HCT116 (cell line): Measurements from ENCODE around the gene NME2. TPM values are rescaled to one million over a fixed set of nuclear protein-coding genes. Genes with fewer than 3 reads are reported as not detected.

Experiments
- ATAC-seq: fragments of 200-7000 bp; cut with Tn5 transposase; 2 replicates; pipeline ENCODE4 v1.9.1; 2020; ENCODE audit warnings: mild to moderate bottlenecking, moderate library complexity
- BruUV-seq: library from RNA; stranded (reverse); fragments of 400-500 nt; replicated peaks from 2 replicates; lab custom pipeline; 2021; lab: Mats Ljungman, UMichigan
- CTCF ChIA-PET: fragments of 300-600 bp; sonication (Branson Sonifier 250); formaldehyde crosslinking; loops from one replicate; lab custom pipeline; 2021; ENCODE audit warnings: antibody characterized with exemption; lab: Charles Lee
- POLR2A ChIA-PET: fragments of 300-600, 350-600 bp; sonication (Branson Sonifier 250); formaldehyde crosslinking; loops from one replicate; lab custom pipeline; 2021; ENCODE audit warnings: antibody characterized with exemption; lab: Charles Lee
- RAD21 ChIA-PET, 2 experiments: fragments of 300-600 bp; sonication (Branson Sonifier 250); formaldehyde crosslinking; loops; one replicate each; lab custom pipeline; 2023; ENCODE audit warnings: low total read pairs in 2 of 2; ENCODE audit not compliant: uncharacterized antibody in 2 of 2, unreplicated experiment in 2 of 2, low non-redundant PET in 1 of 2; lab: Charles Lee
- DNase-seq: peaks from one replicate; pipeline ENCODE4 v3.0.0-alpha.2; 2010; ENCODE audit warnings: low read depth, low spot score
- H2AFZ ChIP-seq: fragments of 200-600 bp; shearing (Covaris generic), sonication (generic); 2 replicates; pipeline ENCODE4 v1.6.1; 2017; ENCODE audit warnings: low read depth, mixed run types, mixed read lengths, antibody characterized with exemption, low read length; ENCODE audit not compliant: poor library complexity, severe bottlenecking
- H3K27ac ChIP-seq: 2 replicates; pipeline ENCODE4 v1.5.1; 2012; ENCODE audit warnings: low read depth, low read length
- H3K27me3 ChIP-seq: fragments of 200-600 bp; sonication (generic); 2 replicates; pipeline ENCODE4 v1.6.1; 2016; ENCODE audit warnings: mixed run types, low read length, mixed read lengths; ENCODE audit not compliant: insufficient read depth
- H3K36me3 ChIP-seq, 2 experiments: fragments of 200-500 bp in 1 of 2; fragments of 200-600 bp in 1 of 2; sonication (Bioruptor generic) in 1 of 2; sonication (generic) in 1 of 2; 2 replicates each; pipeline versions ENCODE4 v1.5.1 to v1.6.1; 2014 to 2016; ENCODE audit warnings: low read length in 2 of 2, inconsistent platforms in 1 of 2, mixed read lengths in 1 of 2, mixed run types in 1 of 2; ENCODE audit not compliant: insufficient read depth in 2 of 2, control insufficient read depth in 1 of 2
- H3K4me1 ChIP-seq, 2 experiments: fragments of 200-600 bp in 1 of 2; sonication (generic) in 1 of 2; 2 replicates each; pipeline versions ENCODE4 v1.5.1 to v1.6.1; 2012 to 2017; ENCODE audit warnings: low read length in 2 of 2, inconsistent platforms in 1 of 2, mild to moderate bottlenecking in 1 of 2, mixed read lengths in 1 of 2, mixed run types in 1 of 2, moderate library complexity in 1 of 2; ENCODE audit not compliant: insufficient read depth in 2 of 2, control insufficient read depth in 1 of 2
- H3K4me2 ChIP-seq: fragments of 200-600 bp; sonication (generic); 2 replicates; pipeline ENCODE4 v1.6.1; 2017; ENCODE audit warnings: mixed run types, low read length, mixed read lengths
- H3K4me3 ChIP-seq, 2 experiments: fragments of 200-600 bp in 1 of 2; sonication (generic) in 1 of 2; replicated peaks in 1 of 2; 2 replicates each; pipeline ENCODE4 v1.5.1; 2011 to 2016; ENCODE audit warnings: low read length in 2 of 2, control low read depth in 1 of 2, low read depth in 1 of 2, mild to moderate bottlenecking in 1 of 2, mixed read lengths in 1 of 2, mixed run types in 1 of 2
- H3K79me2 ChIP-seq: fragments of 200-600 bp; sonication (generic); 2 replicates; pipeline ENCODE4 v1.6.1; 2017; ENCODE audit warnings: mild to moderate bottlenecking, mixed run types, low read length, moderate library complexity, mixed read lengths; ENCODE audit not compliant: insufficient read depth
- H3K9ac ChIP-seq: fragments of 200-600 bp; sonication (generic); 2 replicates; pipeline ENCODE4 v1.6.1; 2016; ENCODE audit warnings: low read length, mixed read lengths
- H3K9me2 ChIP-seq: fragments of 200-600 bp; sonication (generic), shearing (Covaris generic); 2 replicates; pipeline ENCODE4 v1.6.1; 2017; ENCODE audit warnings: mixed run types, mild to moderate bottlenecking, moderate library complexity; ENCODE audit not compliant: insufficient read depth
- H3K9me3 ChIP-seq, 2 experiments: fragments of 200-500 bp in 1 of 2; fragments of 200-600 bp in 1 of 2; sonication (Bioruptor generic) in 1 of 2; sonication (generic) in 1 of 2; 2 replicates each; pipeline ENCODE4 v1.6.1; 2014 to 2017; ENCODE audit warnings: low read length in 2 of 2, mixed read lengths in 2 of 2, inconsistent platforms in 1 of 2, low read depth in 1 of 2, mild to moderate bottlenecking in 1 of 2, mixed run types in 1 of 2, moderate library complexity in 1 of 2; ENCODE audit not compliant: control insufficient read depth in 1 of 2, insufficient read depth in 1 of 2
- H4K20me1 ChIP-seq: fragments of 200-600 bp; sonication (generic), shearing (Covaris generic); 2 replicates; pipeline ENCODE4 v1.6.1; 2017; ENCODE audit warnings: mixed run types, mild to moderate bottlenecking, moderate library complexity; ENCODE audit not compliant: insufficient read depth
- EGR1 ChIP-seq: IDR thresholded peaks from 2 replicates; pipeline ENCODE4 v1.6.1; 2012; ENCODE audit warnings: low read depth
- ELF1 ChIP-seq: IDR thresholded peaks from 2 replicates; pipeline ENCODE4 v1.6.1; 2012; ENCODE audit warnings: low read depth, borderline replicate concordance
- EZH2 ChIP-seq: fragments of 200-600 bp; sonication (generic); IDR thresholded peaks from 2 replicates; pipeline ENCODE4 v1.6.1; 2017; ENCODE audit warnings: antibody characterized with exemption, mixed run types
- FOSL1 ChIP-seq: IDR thresholded peaks from 2 replicates; pipeline ENCODE4 v1.6.1; 2012; ENCODE audit warnings: low read depth
- JUND ChIP-seq: IDR thresholded peaks from 2 replicates; pipeline ENCODE4 v1.6.1; 2012
- SIN3A ChIP-seq: IDR thresholded peaks from 2 replicates; pipeline ENCODE4 v1.6.1; 2012; ENCODE audit warnings: low read depth
- TCF7L2 ChIP-seq: IDR thresholded peaks from 2 replicates; pipeline ENCODE4 v1.7.0; 2011; ENCODE audit warnings: borderline replicate concordance, inconsistent platforms; ENCODE audit not compliant: insufficient read depth, insufficient read length; ENCODE audit errors: extremely low read depth
- YY1 ChIP-seq: IDR thresholded peaks from 2 replicates; pipeline ENCODE4 v1.6.1; 2011; ENCODE audit warnings: low read length, low read depth, moderate library complexity, mild to moderate bottlenecking; ENCODE audit not compliant: insufficient replicate concordance; ENCODE audit errors: extremely low read depth
- ZFX ChIP-seq: fragments of 450-650 bp; IDR thresholded peaks from 2 replicates; pipeline ENCODE4 v1.6.1; 2017
- ZNF274 ChIP-seq: fragments of 200-500 bp; sonication (Bioruptor generic); IDR thresholded peaks from 2 replicates; pipeline ENCODE4 v1.6.1; 2014; ENCODE audit warnings: mild to moderate bottlenecking, low read depth, low read length, inconsistent platforms
- intact Hi-C: fragments of 100-400 bp; cut with micrococcal nuclease; formaldehyde crosslinking; loops from 2 replicates; pipeline ENCODE4 v1.10.0; 2022
- total RNA-seq: library from RNA; stranded (reverse); gene quantifications from one replicate; pipeline ENCODE4 v1.2.1, GENCODE V29; 2021; ENCODE audit not compliant: unreplicated experiment
- TF ChIP-seq, protein P1 (sequence below): IDR thresholded peaks from 2 replicates; pipeline ENCODE4 v1.6.1; 2012
- TF ChIP-seq, protein P2 (sequence below), 3 experiments: fragments of 200-600 bp in 1 of 3; sonication (generic) in 1 of 3; IDR thresholded peaks in 2 of 3; conservative IDR thresholded peaks in 1 of 3; 2 replicates each; pipeline ENCODE4 v1.5.1; 2012 to 2017; ENCODE audit warnings: low read depth in 2 of 3, low read length in 2 of 3, antibody characterized with exemption in 1 of 3, borderline replicate concordance in 1 of 3, control low read depth in 1 of 3, mild to moderate bottlenecking in 1 of 3, mixed read lengths in 1 of 3, mixed run types in 1 of 3, moderate library complexity in 1 of 3; ENCODE audit not compliant: insufficient read depth in 1 of 3
- TF ChIP-seq, protein P3 (sequence below): IDR thresholded peaks from 2 replicates; pipeline ENCODE4 v1.6.1; 2012

The NME2 gene
- total RNA-seq, 1 experiment from 2014 or later = 1,287 TPM

DNA sequence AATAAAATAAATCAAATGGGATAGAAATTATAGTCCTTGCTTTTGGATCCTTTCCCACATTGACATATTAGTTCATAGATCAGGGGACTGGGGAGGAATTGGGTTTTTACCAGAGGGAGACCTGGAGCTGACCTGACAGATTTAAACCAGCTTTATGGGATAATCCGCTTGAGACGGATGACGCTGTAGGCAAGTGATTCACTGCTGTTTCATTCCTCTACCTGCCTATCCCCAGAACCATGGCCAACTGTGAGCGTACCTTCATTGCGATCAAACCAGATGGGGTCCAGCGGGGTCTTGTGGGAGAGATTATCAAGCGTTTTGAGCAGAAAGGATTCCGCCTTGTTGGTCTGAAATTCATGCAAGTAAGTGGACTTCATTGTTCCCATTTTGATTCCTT is 10.8 kb upstream of the NME2 start:
- no peaks in the 10 kb centered on the region for H3K9me3 ChIP-seq
- H3K4me1 ChIP-seq = peaks cover 14 to 22% of the 10 kb centered on the region in 2 experiments
- H3K4me3 ChIP-seq = no peak overlapping the region
- no peaks in the 10 kb centered on the region for H3K9me2 ChIP-seq
- peak overlapping the region; percentile 85; the same call in 1 of the 2 replicates for H3K4me2 ChIP-seq
- ChIA-PET CTCF (interaction anchor here (1.1 to 1.5 kb wide), 3 partner anchors 34 to 155 kb away, joined by 3 to 6 read pairs (median 4); partner anchors contain the start of gene SPAG9), RAD21 (no interaction called here), POLR2A (interaction anchor here (1.4 to 3.6 kb wide), 2 partner anchors 34 to 206 kb away, joined by 3 to 24 read pairs; partner anchors contain the start of gene SPAG9)
- no peak overlapping the region for H3K9ac ChIP-seq
- intact Hi-C loops = loop anchor here (5.0 to 10.0 kb wide), 2 partner anchors 173 to 611 kb away; partner anchors contain the start of gene SPATA20
- H3K27me3 ChIP-seq = no peaks in the 10 kb centered on the region
- DNase-seq (no peak), ATAC-seq (no peak)
- H3K79me2 ChIP-seq = peaks cover 71% of the 10 kb centered on the region
- H4K20me1 ChIP-seq = peaks cover 21% of the 10 kb centered on the region; the same call in 1 of the 2 replicates
- peaks cover 39 to 44% of the 10 kb centered on the region in 2 experiments for H3K36me3 ChIP-seq
- H3K27ac ChIP-seq = no peak overlapping the region
- no TSS peak for BruUV-seq
- TF ChIP-seq, protein P1, sequence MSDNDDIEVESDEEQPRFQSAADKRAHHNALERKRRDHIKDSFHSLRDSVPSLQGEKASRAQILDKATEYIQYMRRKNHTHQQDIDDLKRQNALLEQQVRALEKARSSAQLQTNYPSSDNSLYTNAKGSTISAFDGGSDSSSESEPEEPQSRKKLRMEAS = no peak
- TF ChIP-seq ZNF274 = no peak
- TF ChIP-seq, protein P2, sequence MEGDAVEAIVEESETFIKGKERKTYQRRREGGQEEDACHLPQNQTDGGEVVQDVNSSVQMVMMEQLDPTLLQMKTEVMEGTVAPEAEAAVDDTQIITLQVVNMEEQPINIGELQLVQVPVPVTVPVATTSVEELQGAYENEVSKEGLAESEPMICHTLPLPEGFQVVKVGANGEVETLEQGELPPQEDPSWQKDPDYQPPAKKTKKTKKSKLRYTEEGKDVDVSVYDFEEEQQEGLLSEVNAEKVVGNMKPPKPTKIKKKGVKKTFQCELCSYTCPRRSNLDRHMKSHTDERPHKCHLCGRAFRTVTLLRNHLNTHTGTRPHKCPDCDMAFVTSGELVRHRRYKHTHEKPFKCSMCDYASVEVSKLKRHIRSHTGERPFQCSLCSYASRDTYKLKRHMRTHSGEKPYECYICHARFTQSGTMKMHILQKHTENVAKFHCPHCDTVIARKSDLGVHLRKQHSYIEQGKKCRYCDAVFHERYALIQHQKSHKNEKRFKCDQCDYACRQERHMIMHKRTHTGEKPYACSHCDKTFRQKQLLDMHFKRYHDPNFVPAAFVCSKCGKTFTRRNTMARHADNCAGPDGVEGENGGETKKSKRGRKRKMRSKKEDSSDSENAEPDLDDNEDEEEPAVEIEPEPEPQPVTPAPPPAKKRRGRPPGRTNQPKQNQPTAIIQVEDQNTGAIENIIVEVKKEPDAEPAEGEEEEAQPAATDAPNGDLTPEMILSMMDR (IDR thresholded peaks at IDR 0.05 in 2 of 3, conservative IDR thresholded peaks at IDR 0.05 in 1 of 3; ENCODE audit: borderline replicate concordance in 1 of 3, insufficient read depth in 1 of 3, low read depth in 2 of 3, low read length in 2 of 3) = no peak
- TF ChIP-seq, protein P3, sequence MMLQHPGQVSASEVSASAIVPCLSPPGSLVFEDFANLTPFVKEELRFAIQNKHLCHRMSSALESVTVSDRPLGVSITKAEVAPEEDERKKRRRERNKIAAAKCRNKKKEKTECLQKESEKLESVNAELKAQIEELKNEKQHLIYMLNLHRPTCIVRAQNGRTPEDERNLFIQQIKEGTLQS = no peak
- no peak for TF ChIP-seq FOSL1
- no peak for TF ChIP-seq JUND
- no peak for TF ChIP-seq EGR1
- TF ChIP-seq SIN3A = no peak
- no peak for TF ChIP-seq EZH2
- no peak for TF ChIP-seq TCF7L2
- no peak for TF ChIP-seq ELF1
- no peak for TF ChIP-seq ZFX
- no peak for TF ChIP-seq YY1
- no peak overlapping the region for H2AFZ ChIP-seq
